IMR-90 (cell line): Measurements from ENCODE around the gene MSANTD4.

Experiments used
- CEBPB ChIP-seq: IDR thresholded peaks from 2 replicates; pipeline ENCODE4 v1.6.1; 2012; ENCODE audit warnings: low read depth, low read length, improper control_type of control experiment
- CHD1 ChIP-seq: IDR thresholded peaks from 2 replicates; pipeline ENCODE4 v1.6.1; 2012; ENCODE audit warnings: low read depth, low read length, improper control_type of control experiment
- CTCF ChIP-seq: conservative IDR thresholded peaks from 2 replicates; pipeline ENCODE4 v1.5.1; 2012; ENCODE audit warnings: mild to moderate bottlenecking, low read depth, low read length, improper control_type of control experiment
- ELK1 ChIP-seq: fragments of 150-350 bp; IDR thresholded peaks from 2 replicates; pipeline ENCODE4 v1.6.1; 2016; ENCODE audit warnings: low read depth, mild to moderate bottlenecking, low read length, moderate library complexity, borderline replicate concordance
- MAFK ChIP-seq: IDR thresholded peaks from 2 replicates; pipeline ENCODE4 v1.6.1; 2012; ENCODE audit warnings: low read depth, low read length, improper control_type of control experiment
- MAZ ChIP-seq: IDR thresholded peaks from 2 replicates; pipeline ENCODE4 v1.6.1; 2012; ENCODE audit warnings: low read depth, mild to moderate bottlenecking, low read length, improper control_type of control experiment, moderate library complexity, borderline replicate concordance
- MXI1 ChIP-seq: IDR thresholded peaks from 2 replicates; pipeline ENCODE4 v1.6.1; 2012; ENCODE audit warnings: low read depth, mild to moderate bottlenecking, low read length, moderate library complexity, borderline replicate concordance
- POLR2A ChIP-seq: IDR thresholded peaks from 2 replicates; pipeline ENCODE4 v1.6.1; 2012; ENCODE audit warnings: mild to moderate bottlenecking, low read depth, low read length
- RAD21 ChIP-seq: IDR thresholded peaks from 2 replicates; pipeline ENCODE4 v1.6.1; 2012; ENCODE audit warnings: low read length, improper control_type of control experiment
- RCOR1 ChIP-seq: IDR thresholded peaks from 2 replicates; pipeline ENCODE4 v1.6.1; 2012; ENCODE audit warnings: mild to moderate bottlenecking, low read length, improper control_type of control experiment; ENCODE audit not compliant: insufficient replicate concordance
- RFX5 ChIP-seq: IDR thresholded peaks from 2 replicates; pipeline ENCODE4 v1.8.0; 2012; ENCODE audit warnings: low read depth, mild to moderate bottlenecking, low read length, moderate library complexity

GRCh38 chr11:105989124-105989523 lies 32.9 kb downstream of the MSANTD4 start:
- no peak for TF ChIP-seq CTCF
- TF ChIP-seq CHD1, result no peak
- TF ChIP-seq MAFK, result no peak
- peak; percentile 61 for TF ChIP-seq CEBPB
- no peak for TF ChIP-seq POLR2A
- no peak for TF ChIP-seq ELK1
- TF ChIP-seq RFX5, result no peak
- no peak for TF ChIP-seq MXI1
- no peak for TF ChIP-seq MAZ
- TF ChIP-seq RCOR1, result no peak
- TF ChIP-seq RAD21, result no peak
